NCI-H526 (cell line): ENCODE results near the gene ENTR1.
A peak's percentile ranks its signal among the peaks of the same experiment; 100 is the strongest.

Experiments
- DNase-seq, 2 experiments: peaks; one replicate each; lab custom pipeline; 2025; lab: John Stamatoyannopoulos, UW

Gene ENTR1

DNA sequence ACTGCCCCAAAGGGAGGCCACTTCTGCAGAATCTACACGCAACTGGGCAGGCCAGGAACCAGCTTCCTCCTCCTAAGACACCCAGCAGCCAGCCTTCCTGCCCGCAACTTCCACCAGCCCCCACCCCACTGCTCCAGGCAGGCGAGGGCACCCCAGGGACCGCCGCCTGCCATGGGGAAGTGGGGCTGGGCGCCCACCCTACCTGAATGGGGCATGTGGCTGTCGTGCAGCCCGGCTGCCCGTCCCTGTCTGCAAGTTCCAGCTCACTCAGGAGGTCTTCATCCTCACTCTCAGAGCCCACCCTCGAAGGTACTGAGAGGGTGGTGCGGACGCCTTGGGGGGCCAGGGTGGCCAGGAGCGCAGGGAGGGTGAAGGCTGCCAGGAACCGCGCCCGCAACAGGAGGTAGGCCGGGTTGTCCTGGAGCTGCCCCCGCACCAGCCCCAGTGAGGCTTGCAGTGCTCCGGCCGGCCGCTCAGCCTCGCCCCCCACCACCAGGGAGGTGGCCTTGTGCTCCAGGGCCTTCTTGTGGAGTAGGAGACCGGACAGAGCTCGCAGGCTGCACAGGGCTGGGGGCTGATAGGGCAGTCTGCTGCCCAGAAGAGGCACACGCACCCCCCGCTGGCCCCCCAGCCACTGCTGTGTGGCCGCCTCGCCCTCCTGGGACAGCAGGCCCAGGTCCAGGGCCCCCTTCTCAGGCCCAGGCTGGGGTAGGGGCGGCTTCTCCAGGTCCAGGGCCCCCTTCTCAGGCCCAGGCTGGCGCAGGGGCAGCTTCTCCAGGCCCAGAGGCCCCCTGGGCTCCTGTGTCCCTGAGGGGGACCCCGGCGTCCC, 32.9 kb downstream of the ENTR1 start:
- no peak for DNase-seq

DNA sequence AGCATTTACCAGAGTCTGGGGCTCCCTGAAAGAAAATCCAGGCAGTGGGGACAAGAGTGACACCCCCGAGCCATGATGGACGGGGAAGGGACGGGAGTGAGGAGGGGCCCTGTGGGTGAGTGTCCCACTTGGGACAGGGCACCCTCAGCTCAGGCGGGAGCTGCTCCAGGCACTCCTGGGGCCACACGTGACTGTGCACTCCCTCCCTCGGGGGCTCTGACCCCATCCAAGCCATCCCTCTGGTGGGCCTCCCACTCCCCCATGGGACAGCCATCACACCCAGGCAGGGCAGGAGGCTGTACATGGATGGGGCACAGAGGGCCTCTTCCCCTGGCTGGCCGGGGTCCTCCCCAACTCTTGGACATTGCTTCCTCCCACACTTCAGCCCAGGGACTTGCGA, 34.0 kb downstream of the ENTR1 start:
- no peak for DNase-seq

- DNase-seq = no peak
Observed at GRCh38 chr9:136375096-136375495, 35.3 kb downstream of the ENTR1 start.

DNA sequence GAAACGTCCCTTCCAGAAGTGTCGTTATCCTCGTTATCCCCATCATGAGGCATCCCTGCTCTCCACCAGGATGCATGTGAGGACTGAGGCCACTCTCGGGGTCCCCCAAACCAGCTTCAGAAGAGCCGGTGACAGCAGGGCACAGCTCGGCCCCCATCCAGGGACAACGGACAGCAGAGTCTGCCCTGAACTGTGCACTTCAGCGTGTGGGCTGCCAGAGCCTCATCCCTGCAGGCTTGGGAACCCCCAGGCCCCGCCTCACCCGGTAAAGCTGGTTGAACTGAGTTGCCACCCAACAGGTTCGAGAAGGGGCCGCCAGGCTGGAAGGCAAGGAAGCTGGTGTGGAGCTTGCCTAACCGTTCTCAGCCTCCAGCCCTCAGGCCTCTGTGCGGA, 36.2 kb downstream of the ENTR1 start:
- no peak for DNase-seq

GRCh38 chr9:136373300-136374182, 36.9 kb downstream of the ENTR1 start, which contains the start of gene CARD9:
TSS of gene CARD9 (minus strand) at chr9:136373669. CDS start at chr9:136372078, 1,591 bp downstream.
- DNase-seq = no peak

- DNase-seq = no peak
Observed at GRCh38 chr9:136372561-136373299, 37.7 kb downstream of the ENTR1 start.

- no peak for DNase-seq
Observed at GRCh38 chr9:136372006-136372405, 38.4 kb downstream of the ENTR1 start.

- DNase-seq = no peak
Observed at GRCh38 chr9:136371533-136371880, 38.9 kb downstream of the ENTR1 start.

DNA sequence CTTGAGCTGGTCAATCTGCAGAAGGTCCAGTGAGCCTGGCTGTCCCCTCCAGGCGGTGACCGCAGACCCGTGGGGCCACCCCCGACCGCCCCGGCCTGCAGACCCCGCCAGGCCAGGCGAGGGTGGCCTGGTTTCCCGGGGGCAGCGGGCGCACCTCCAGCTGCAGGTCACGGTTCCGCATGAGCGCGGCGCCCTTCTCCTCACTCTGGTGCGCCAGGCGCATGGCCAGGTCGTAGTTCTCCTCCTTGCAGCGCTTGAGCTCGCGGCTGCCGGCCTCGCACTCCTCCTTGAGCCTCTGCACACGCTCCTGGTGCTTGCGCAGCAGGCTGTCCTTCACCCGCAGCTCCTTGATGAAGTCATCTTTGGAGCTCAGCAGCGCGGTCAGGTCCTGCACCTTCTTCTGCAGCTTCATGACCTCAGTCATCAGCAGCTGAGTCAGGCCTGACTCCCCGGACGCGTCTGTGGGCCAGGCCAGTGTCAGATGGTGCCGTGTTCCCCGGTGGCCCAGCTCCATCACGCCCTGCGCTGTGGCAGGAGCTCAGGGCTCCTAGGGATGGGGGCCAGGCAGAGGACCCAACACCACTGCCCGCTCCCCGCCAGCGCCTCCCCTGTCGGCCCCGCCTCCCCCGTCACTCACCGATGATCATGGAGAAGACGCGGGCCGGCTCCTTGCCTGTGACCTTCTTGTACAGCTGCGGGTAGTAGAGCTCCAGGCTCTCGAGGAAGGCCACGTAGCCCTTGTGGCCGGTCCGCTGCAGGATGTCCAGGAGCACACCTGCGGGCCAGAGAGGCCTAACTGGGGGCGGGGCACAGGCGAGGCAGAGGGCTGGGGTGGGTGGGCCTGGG, 39.5 kb downstream of the ENTR1 start:
- no peak for DNase-seq

- no peak for DNase-seq
Observed at GRCh38 chr9:136370037-136370436, 40.4 kb downstream of the ENTR1 start.

- no peak for DNase-seq
Observed at GRCh38 chr9:136368190-136368589, 42.2 kb downstream of the ENTR1 start.

DNA sequence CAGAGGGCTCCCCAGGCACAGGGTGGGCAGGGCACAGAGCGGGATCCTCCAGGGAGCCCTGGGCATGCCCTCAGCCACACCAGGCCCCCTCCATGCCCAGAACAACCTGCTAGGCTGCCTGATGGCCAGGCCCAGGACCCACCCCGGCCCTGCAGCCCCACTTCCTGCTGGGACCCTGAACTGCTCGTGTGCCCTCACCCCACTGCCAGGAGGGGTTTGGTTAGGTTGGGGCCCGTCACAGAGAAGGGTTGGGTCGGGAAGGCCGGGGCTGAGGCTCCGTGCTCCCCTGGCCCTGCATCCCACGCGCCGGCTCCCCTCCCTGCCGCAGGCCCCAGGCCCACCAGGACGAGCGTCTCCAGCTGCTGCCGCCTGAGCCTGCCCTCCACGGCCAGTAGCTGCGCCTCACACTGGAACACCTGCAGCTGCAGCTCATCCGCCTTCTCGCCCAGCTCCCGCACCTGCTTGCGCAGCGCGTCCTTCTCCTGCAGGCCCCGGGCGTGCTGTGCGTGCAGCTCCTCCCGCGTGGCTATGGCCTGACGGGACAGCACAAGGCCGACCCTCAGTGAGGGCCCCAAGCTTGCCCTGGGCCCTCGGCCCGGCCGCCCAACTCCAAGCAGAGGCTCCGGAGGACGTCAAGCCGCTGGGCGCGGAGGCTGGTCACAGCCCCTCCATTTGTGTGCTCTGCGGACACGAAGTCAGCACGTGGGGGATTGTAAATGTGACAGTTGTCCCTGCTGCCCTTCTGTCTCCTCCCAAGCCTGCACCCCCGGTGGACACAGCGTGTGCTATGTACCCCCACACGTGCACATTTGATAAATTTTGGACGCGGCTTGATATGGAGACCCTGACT, 42.9 kb downstream of the ENTR1 start:
- no peak for DNase-seq

GRCh38 chr9:136366826-136367225, 43.6 kb downstream of the ENTR1 start:
- DNase-seq = no peak

- DNase-seq = no peak
Observed at GRCh38 chr9:136365775-136366222, 44.6 kb downstream of the ENTR1 start.

DNA sequence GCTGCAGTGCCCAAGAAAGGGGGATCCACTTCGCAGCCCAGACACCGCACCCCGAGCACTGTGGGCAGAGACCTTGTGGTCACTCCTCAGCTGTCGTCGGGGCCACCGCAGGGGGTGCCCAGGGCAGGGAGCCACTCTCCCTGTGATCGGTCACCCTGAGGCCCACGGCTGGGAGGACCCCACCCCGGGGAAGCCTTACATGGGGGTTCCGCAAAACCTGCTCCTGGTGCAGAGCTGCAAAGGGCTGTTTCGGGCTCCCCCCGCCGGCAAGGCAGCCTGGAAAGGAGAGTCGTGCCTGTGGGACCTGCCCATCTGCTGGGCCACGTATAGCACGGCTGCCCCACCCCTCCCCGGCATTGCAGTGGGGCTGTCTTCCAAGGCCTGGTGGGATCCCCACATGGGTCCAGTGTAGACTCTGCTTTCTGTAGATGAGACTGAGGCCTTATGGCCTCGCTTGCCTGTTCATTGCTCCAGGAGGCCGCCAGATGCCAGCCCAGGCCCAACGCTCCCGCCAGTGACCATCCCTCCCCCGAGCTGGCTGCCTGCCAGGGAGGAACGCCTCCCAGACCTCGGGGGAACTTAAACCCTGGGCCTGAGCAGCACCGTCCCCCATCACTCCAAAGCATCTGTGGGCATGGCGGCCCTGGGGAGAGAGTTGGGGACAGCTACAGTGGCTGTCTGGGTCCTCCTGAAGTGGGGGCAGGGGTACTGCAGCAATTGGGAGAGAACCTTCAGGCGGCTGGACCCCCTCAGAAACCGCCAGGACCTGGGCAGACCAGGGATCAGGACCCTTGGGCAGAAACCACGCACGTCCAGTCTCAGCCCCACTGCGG, 45.3 kb downstream of the ENTR1 start:
- DNase-seq = no peak

GRCh38 chr9:136363949-136364748, 46.3 kb downstream of the ENTR1 start:
- DNase-seq = no peak

GRCh38 chr9:136363106-136363948, 47.1 kb downstream of the ENTR1 start, which contains the start of gene DNLZ:
TSS of gene DNLZ (minus strand) at chr9:136363744. CDS start at chr9:136363714, 30 bp downstream.
- peak; percentile 65 to 91 for DNase-seq

DNA sequence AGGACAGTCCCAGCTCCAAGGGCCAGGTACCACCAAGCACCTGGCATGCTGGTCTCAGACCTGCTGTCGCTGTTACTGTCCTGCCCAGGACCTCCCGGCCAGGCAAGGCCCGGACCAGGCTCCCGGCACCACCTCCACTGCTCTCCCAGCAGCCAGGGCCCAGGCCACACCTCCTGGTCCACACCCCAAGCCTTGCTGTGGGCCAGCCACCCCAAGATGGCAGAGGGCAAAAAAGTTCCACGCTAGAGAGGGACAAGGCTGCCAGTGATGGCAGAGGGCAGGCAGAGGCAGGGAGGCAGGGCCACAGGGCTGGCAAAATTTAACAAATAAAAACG, 48.0 kb downstream of the ENTR1 start:
- no peak for DNase-seq
